Measurements from ENCODE around the gene PNPLA6.

- no peak for TF ChIP-seq CTCF (IDR thresholded peaks at IDR 0.05)
- TF ChIP-seq POLR2A (IDR thresholded peaks at IDR 0.05): no peak
These were observed 21.5 kb upstream of the PNPLA6 start for GRCh38 chr19:7513809-7514642.
